Activated naive CD8-positive, alpha-beta T cell treated with anti-CD3 and anti-CD28 coated beads, Interleukin-2, amount 50 U/mL, for 24 hours (primary cell): ENCODE measurements around the gene EMID1.

Experiments
- ATAC-seq: fragments of 150-1000 bp; cut with Tn5 transposase; one replicate; pipeline ENCODE4 v1.10.0; 2021
- DNase-seq: peaks from one replicate; pipeline ENCODE4 v3.0.0; 2021
- H3K27ac Mint-ChIP-seq: one replicate; pipeline ENCODE4 v1.8.0; 2021; ENCODE audit warnings: mild to moderate bottlenecking, mixed read lengths
- H3K27me3 Mint-ChIP-seq: one replicate; pipeline ENCODE4 v1.8.0; 2021; ENCODE audit warnings: mixed read lengths
- H3K36me3 Mint-ChIP-seq: one replicate; pipeline ENCODE4 v1.8.0; 2021; ENCODE audit warnings: low read depth, mixed read lengths
- H3K4me1 Mint-ChIP-seq: one replicate; pipeline ENCODE4 v1.8.0; 2021; ENCODE audit warnings: mixed read lengths
- H3K4me3 Mint-ChIP-seq: one replicate; pipeline ENCODE4 v1.8.0; 2021; ENCODE audit warnings: mild to moderate bottlenecking, moderate library complexity, mixed read lengths
- H3K9me3 Mint-ChIP-seq: one replicate; pipeline ENCODE4 v1.8.0; 2021; ENCODE audit warnings: mixed read lengths

Gene EMID1

DNA sequence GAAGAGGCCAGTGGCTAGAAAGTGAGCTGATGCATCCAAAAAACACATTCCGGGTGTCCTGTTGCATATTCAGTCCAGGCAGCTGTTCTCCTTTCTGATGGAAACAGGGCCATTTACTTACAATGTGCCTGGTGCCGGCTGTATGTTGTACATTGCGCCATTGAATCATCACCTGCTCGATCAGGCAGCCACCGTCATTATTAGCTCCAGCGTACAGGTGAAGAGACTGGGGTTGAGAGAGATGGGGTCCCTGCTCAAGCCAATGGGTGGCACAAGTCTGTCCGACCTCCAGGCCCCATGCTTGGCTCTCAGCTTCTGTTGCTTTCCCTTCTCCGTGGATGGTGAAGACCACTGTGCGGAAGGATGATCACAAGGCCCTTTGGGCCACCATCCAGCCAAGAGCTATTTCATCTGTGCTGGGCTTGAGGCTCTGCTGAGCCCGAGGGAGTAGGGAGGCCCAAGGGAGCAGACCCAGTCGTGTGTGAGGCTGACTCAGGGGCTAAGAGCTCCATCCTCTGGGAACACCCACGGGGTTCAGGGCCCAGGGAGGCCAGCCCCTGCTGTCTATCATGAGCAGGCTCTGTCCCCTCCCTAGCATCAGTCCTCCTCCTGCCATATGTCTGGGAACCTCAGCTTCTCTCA, 20.7 kb upstream of the EMID1 start:
- H3K36me3 Mint-ChIP-seq, result no peaks in the 10 kb centered on the region
- ATAC-seq, result no peak
- H3K27me3 Mint-ChIP-seq, result peaks cover 9% of the 10 kb centered on the region
- DNase-seq, result no peak
- no peak overlapping the region for H3K27ac Mint-ChIP-seq
- H3K9me3 Mint-ChIP-seq, result no peaks in the 10 kb centered on the region
- H3K4me1 Mint-ChIP-seq, result no peaks in the 10 kb centered on the region
- no peak overlapping the region for H3K4me3 Mint-ChIP-seq

DNA sequence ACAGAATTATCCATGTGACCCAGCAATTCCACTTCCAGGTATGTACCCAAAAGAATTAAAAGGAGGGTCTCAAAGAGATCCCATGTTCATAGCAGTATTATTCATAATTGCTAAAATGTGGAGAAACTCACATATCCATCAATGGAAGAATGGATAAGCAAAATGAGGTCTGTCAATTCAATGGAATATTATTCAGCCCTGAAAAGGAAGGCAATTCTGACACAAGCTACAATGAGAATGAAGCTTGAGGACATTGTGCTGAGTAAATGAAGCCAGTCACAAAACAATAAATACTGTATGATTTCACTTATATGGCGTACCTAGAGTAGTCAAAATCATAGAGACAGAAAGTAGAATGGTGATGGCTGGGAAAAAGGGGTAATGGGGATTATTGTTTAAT, 19.4 kb upstream of the EMID1 start:
- Mint-ChIP-seq H3K27ac (no peak overlapping the region), H3K4me3 (no peak overlapping the region)

DNA sequence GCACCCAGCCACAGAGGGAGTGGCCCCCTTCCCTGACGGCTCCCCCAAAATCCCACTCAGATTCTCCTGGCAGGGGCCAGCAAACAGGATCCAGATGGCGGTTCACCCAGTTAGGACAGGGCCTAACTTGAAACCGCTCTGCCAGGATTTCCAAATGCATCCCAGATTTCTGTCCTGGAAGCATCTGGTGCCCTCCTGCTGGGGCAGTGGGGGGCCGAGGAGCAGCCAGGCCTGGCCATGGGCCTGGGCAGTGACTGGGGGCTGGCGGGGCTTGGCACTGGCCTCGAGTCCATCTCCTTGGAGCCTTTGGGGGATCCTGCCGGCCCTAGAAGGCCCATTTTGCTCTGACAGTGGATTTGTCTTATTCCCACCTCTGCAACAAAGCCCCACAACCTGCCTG, 17.9 kb upstream of the EMID1 start:
- DNase-seq (no peak), ATAC-seq (no peak)
- Mint-ChIP-seq H3K4me1 (no peaks in the 10 kb centered on the region), H3K9me3 (no peaks in the 10 kb centered on the region), H3K27me3 (peaks cover 9% of the 10 kb centered on the region), H3K27ac (no peak overlapping the region), H3K36me3 (no peaks in the 10 kb centered on the region), H3K4me3 (no peak overlapping the region)

More for the DNA sequence above, 19.4 kb upstream of the EMID1 start:
- Mint-ChIP-seq H3K9me3 (no peaks in the 10 kb centered on the region), H3K36me3 (no peaks in the 10 kb centered on the region), H3K4me1 (no peaks in the 10 kb centered on the region), H3K27me3 (peaks cover 9% of the 10 kb centered on the region)
- ATAC-seq (no peak), DNase-seq (no peak)

DNA sequence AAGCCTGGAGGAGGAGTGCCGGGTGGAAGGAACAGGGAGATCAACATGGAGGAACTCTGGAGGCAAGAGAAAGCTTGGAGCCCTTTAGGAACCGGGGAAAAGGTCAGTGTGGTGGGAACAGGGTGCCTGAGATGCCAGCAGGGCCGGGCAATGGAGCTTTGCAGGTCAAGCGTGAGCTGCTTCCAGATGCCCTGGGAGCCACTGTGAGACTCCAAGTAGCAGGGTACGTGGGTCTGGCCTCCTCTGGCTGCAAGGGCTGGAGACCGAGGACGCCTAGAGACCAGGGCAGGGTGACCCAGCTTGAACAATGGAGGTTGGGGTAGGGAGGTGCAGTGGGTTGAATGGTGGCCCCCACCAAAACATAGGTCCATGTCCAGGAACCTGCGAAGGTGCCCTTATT, 15.6 kb upstream of the EMID1 start:
- no peak for ATAC-seq
- Mint-ChIP-seq H3K27ac (no peak overlapping the region), H3K4me1 (no peaks in the 10 kb centered on the region), H3K9me3 (peaks cover 4% of the 10 kb centered on the region), H3K4me3 (no peak overlapping the region), H3K36me3 (peaks cover 2% of the 10 kb centered on the region), H3K27me3 (peaks cover 9% of the 10 kb centered on the region)
- DNase-seq, result no peak

- H3K4me3 Mint-ChIP-seq, result no peak overlapping the region
- H3K27ac Mint-ChIP-seq, result no peak overlapping the region
Observed at GRCh38 chr22:29190918-29191317, 14.8 kb upstream of the EMID1 start.

GRCh38 chr22:29193021-29193420, 12.7 kb upstream of the EMID1 start:
- H3K4me1 Mint-ChIP-seq, result no peaks in the 10 kb centered on the region
- no peak overlapping the region for H3K27ac Mint-ChIP-seq
- no peak for ATAC-seq
- peaks cover 17% of the 10 kb centered on the region for H3K27me3 Mint-ChIP-seq
- DNase-seq, result no peak
- H3K9me3 Mint-ChIP-seq, result peaks cover 4% of the 10 kb centered on the region
- peaks cover 2% of the 10 kb centered on the region for H3K36me3 Mint-ChIP-seq
- H3K4me3 Mint-ChIP-seq, result no peak overlapping the region

More at GRCh38 chr22:29190918-29191317, 14.8 kb upstream of the EMID1 start:
- peaks cover 2% of the 10 kb centered on the region for H3K36me3 Mint-ChIP-seq
- ATAC-seq (no peak), DNase-seq (no peak)
- H3K4me1 Mint-ChIP-seq, result no peaks in the 10 kb centered on the region
- H3K9me3 Mint-ChIP-seq, result peaks cover 4% of the 10 kb centered on the region
- H3K27me3 Mint-ChIP-seq, result peaks cover 9% of the 10 kb centered on the region

DNA sequence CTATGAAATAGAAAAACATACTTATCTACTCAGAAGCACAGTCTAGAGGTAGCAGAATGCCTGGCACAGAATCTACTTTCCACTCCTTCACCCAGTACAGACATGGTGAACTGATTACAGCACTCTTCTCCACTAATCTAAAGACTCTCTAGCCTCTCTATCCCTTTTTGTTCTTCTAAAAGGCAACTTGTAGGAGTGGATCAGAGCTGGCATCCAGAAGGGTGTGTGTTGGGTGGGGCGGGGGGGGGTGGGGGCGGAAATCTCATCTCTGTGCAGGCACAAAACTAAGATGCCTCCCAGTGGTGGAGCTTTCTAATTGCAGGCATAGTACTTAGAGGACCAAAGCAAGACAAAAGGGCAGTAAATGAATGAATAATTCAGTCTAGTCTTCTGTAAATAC, 11.5 kb upstream of the EMID1 start:
- Mint-ChIP-seq H3K27ac (no peak overlapping the region), H3K4me1 (no peaks in the 10 kb centered on the region), H3K9me3 (peaks cover 4% of the 10 kb centered on the region), H3K36me3 (peaks cover 2% of the 10 kb centered on the region), H3K27me3 (peaks cover 14% of the 10 kb centered on the region), H3K4me3 (no peak overlapping the region)
- ATAC-seq (no peak), DNase-seq (no peak)

DNA sequence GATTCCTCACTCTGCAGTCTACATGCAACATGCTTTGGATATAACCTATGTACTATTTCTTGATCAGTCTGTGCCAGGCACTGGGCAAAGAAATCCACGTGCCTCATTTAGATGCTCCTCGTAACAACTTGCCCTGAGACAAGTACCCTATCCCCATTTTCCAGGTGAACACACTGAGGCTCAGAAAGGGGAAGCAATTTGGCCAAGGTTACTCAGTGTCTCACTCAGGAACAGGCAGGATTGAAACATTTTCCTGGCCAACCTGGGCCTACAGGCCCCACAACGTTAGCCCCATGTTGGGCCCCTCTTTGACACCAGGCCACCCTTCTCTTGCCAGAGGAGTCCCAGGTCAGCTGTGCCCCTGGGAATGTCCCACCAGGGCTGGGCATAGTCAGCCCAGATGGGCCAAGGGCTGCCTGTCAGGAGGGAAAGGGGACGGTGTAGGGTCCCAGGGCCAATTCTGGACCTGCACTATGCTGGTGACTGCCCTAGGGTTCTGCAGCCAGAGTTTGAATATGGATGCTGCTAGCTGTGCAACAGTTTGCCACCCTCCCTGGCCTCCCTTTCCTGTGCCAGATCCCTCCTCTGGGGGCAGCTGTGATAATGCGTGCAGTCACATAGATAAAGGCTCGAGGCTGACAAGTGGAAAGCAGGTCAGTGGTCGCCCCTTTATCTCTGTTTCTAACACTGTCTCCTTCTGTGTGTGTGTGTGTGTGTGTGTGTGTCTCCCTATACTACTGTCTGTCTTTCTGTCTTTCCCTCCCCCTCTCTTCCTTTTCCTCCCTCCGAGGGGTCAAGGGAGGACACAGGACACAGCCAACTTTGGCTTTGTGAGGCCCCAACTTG, 10.4 kb upstream of the EMID1 start:
- no peaks in the 10 kb centered on the region for H3K4me1 Mint-ChIP-seq
- H3K36me3 Mint-ChIP-seq, result peaks cover 2% of the 10 kb centered on the region
- no peak overlapping the region for H3K4me3 Mint-ChIP-seq
- DNase-seq, result no peak
- no peak overlapping the region for H3K27ac Mint-ChIP-seq
- H3K27me3 Mint-ChIP-seq, result peaks cover 23% of the 10 kb centered on the region
- peaks cover 4% of the 10 kb centered on the region for H3K9me3 Mint-ChIP-seq
- no peak for ATAC-seq

DNA sequence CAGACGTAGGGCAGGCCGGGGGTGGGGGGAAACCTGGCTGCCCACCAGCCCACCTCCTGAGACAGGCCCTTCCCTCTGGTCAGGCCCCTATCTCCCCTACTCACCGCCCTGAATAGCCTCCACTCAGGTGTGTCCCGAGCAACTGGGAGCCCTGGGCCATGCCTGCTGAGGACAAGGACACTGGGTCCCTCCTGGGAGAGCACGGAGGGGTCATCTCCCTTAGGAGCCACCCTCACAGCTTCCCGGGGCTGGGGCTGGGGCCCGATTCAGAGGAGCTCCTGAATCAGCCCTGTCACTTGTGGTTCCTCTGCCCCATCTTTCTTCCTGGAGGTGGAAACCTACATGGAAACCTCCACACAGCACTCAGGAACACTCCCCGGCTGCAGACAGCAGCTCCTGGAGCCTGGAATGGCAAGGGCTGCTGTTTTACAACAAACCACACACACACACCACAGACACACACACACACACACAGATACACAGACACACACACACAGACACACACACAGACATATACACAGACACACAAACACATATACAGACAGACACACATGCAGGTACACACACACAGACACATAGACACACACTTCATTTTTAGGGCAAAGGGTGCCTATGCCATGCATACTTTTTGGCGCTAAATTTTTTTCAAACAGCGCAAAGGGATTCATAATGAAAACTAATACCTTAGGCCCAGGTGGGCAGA, 9.6 kb upstream of the EMID1 start:
- no peak for ATAC-seq

DNA sequence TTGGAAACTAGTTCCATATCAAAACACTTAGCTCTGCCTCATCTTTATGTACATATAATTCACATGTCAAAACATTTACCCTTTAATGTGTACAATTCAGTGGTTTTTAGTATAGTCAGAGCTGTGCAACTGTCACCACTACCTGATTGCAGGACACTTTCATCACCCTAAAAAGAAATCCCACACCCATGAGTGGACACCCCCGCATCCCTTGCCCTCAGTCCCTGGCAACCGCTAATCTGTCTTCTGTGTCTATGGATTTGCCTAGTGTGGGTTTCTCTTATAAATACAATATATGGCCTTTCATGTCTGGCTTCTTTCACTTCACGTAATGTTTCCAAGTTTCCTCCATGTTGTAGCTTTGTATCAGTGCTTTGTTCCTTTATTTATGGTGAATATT, 8.6 kb upstream of the EMID1 start:
- Mint-ChIP-seq H3K4me1 (peaks cover 3% of the 10 kb centered on the region), H3K4me3 (no peak overlapping the region), H3K9me3 (peaks cover 4% of the 10 kb centered on the region)

More for the DNA sequence above, 9.6 kb upstream of the EMID1 start:
- peaks cover 2% of the 10 kb centered on the region for H3K36me3 Mint-ChIP-seq
- H3K27me3 Mint-ChIP-seq, result peaks cover 26% of the 10 kb centered on the region
- peaks cover 4% of the 10 kb centered on the region for H3K9me3 Mint-ChIP-seq
- H3K4me1 Mint-ChIP-seq, result no peaks in the 10 kb centered on the region
- no peak overlapping the region for H3K4me3 Mint-ChIP-seq
- H3K27ac Mint-ChIP-seq, result no peak overlapping the region
- no peak for DNase-seq

DNA sequence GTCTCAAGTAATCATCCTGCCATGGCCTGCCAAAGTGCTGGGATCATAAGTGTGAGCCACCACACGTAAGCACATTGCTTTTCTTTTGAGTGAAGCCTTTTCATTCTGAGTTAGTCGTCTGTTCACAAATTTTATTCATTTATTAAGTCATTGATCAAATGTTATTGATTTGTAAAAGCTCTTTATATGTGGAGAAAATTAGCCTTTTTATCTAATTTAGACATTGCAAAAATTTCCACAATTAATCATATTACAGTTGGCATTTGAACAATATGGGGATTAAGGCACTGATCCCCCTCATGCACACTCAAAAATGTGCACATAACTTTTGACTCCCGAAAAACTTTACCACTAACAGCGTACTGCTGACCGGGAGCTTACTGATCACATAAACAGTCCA, 7.5 kb upstream of the EMID1 start:
- H3K4me3 Mint-ChIP-seq, result no peak overlapping the region
- peaks cover 4% of the 10 kb centered on the region for H3K9me3 Mint-ChIP-seq
- peaks cover 15% of the 10 kb centered on the region for H3K4me1 Mint-ChIP-seq
- H3K27me3 Mint-ChIP-seq, result peaks cover 37% of the 10 kb centered on the region
- peaks cover 2% of the 10 kb centered on the region for H3K36me3 Mint-ChIP-seq
- H3K27ac Mint-ChIP-seq, result no peak overlapping the region
- DNase-seq (no peak), ATAC-seq (no peak)

More for the DNA sequence above, 8.6 kb upstream of the EMID1 start:
- no peak for DNase-seq
- Mint-ChIP-seq H3K36me3 (peaks cover 2% of the 10 kb centered on the region), H3K27ac (no peak overlapping the region), H3K27me3 (peaks cover 36% of the 10 kb centered on the region)
- ATAC-seq, result no peak

DNA sequence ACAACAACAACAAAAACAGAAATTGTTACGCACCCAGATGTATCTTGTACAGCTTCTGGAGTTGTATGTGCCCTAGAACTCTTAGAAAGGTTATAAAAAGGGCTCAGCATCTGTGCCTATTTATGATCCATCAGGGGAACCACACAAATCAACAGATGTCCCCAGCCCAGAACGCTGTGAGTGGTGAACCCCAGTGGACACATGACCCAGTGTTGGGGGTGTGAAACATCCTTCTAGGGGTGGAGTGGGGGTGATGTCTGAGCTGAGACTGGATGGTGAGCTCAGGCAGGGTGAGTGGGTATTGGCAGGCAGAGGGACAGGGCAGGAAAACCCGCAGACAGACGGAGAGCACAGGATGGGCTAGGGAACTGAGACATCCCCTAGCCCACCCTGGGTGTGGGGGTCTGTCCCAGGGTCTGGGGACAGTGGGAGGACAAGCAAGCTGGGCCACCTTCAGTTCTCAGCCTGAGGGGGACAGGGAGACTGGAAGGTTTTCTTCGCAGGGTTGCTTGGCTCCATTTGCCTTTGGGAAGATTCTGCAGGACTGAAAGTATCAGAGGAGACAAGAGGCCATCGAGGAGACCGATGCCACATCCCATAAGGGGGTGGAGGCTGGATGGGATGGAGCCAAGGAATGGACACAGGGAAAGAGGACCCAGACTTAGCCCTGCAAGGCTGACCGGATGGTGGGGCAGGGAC, 5.8 kb upstream of the EMID1 start:
- no peaks in the 10 kb centered on the region for H3K9me3 Mint-ChIP-seq
- peaks cover 2% of the 10 kb centered on the region for H3K36me3 Mint-ChIP-seq
- H3K27ac Mint-ChIP-seq, result no peak overlapping the region
- peaks cover 23% of the 10 kb centered on the region for H3K4me1 Mint-ChIP-seq
- no peak for ATAC-seq
- no peak overlapping the region for H3K4me3 Mint-ChIP-seq
- DNase-seq, result no peak
- peaks cover 49% of the 10 kb centered on the region for H3K27me3 Mint-ChIP-seq

- H3K36me3 Mint-ChIP-seq, result no peaks in the 10 kb centered on the region
- peaks cover 26% of the 10 kb centered on the region for H3K4me1 Mint-ChIP-seq
- DNase-seq (no peak), ATAC-seq (no peak)
- H3K27me3 Mint-ChIP-seq, result peaks cover 55% of the 10 kb centered on the region
- H3K4me3 Mint-ChIP-seq, result no peak overlapping the region
- no peaks in the 10 kb centered on the region for H3K9me3 Mint-ChIP-seq
- no peak overlapping the region for H3K27ac Mint-ChIP-seq
Observed at GRCh38 chr22:29200901-29201300, 4.8 kb upstream of the EMID1 start.

DNA sequence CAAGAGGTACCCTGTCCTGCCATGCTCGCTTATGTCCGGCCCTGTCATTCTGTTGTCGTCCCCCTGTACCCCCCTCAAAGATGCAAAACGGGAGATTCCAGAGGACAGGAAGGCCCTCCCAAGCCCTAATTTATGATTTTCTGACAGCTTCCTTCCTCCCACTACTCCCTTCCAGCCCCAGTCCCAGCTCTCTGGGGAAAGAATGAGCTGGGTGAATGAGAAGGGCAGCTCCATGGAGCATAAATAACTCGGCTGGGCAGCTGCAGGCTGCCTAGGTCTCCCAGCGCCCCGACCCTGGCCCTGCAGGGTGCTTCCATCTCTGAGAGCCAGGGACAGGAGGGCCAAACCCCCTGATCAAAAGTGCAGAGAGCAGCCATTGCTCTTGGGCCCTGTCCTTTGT, 3.9 kb upstream of the EMID1 start:
- H3K27ac Mint-ChIP-seq, result no peak overlapping the region
- DNase-seq (no peak), ATAC-seq (no peak)
- H3K9me3 Mint-ChIP-seq, result no peaks in the 10 kb centered on the region
- H3K4me1 Mint-ChIP-seq, result peaks cover 30% of the 10 kb centered on the region
- peaks cover 58% of the 10 kb centered on the region for H3K27me3 Mint-ChIP-seq
- peak overlapping the region; percentile 29 for H3K4me3 Mint-ChIP-seq
- H3K36me3 Mint-ChIP-seq, result no peaks in the 10 kb centered on the region
